ENCODE results near the gene CCNA2. TPM values are rescaled to one million over a fixed set of nuclear protein-coding genes. Genes with fewer than 3 reads are reported as not detected.

CCNA2 gene
- total and polyA plus RNA-seq, 2 donors from 2014 or later: 0.71 to 1.4 TPM

GRCh38 chr4:121792966-121793365, 30.7 kb downstream of the CCNA2 start:
- no peak overlapping the region for H3K4me3 ChIP-seq (ENCODE audit: low read length in 3 of 3)
- FAIRE-seq (no peak), DNase-seq (no peak)
- H3K9me3 ChIP-seq (ENCODE audit: control insufficient read depth in 2 of 3, insufficient read depth in 1 of 3, low read length in 3 of 3): no peaks in the 10 kb centered on the region
- no peaks in the 10 kb centered on the region for H3K4me1 ChIP-seq (ENCODE audit: control insufficient read depth in 2 of 3, insufficient read depth in 2 of 3, low read depth in 1 of 3, low read length in 3 of 3)
- no peak for TF ChIP-seq CTCF (IDR thresholded peaks at IDR 0.05; ENCODE audit: borderline replicate concordance, extremely low read depth, insufficient read depth)
- H3K27me3 ChIP-seq (ENCODE audit: control insufficient read depth, insufficient read depth, low read length): no peaks in the 10 kb centered on the region
- H3K27ac ChIP-seq (ENCODE audit: low read depth in 2 of 2, low read length in 2 of 2): no peak overlapping the region
- H3K9ac ChIP-seq (ENCODE audit: low read length in 3 of 3): no peak overlapping the region
- no peaks in the 10 kb centered on the region for H3K36me3 ChIP-seq (ENCODE audit: control insufficient read depth in 2 of 3, insufficient read depth in 3 of 3, low read length in 3 of 3)
- intact Hi-C loops (cut with DNase I): no loop called here

GRCh38 chr4:121791481-121791880, 32.2 kb downstream of the CCNA2 start:
- Histone ChIP-seq H3K27ac (ENCODE audit: low read depth in 2 of 2, low read length in 2 of 2) (no peak overlapping the region), H3K9ac (ENCODE audit: low read length in 3 of 3) (no peak overlapping the region), H3K4me3 (ENCODE audit: low read length in 3 of 3) (no peak overlapping the region), H3K9me3 (ENCODE audit: control insufficient read depth in 2 of 3, insufficient read depth in 1 of 3, low read length in 3 of 3) (no peaks in the 10 kb centered on the region), H3K4me1 (ENCODE audit: control insufficient read depth in 2 of 3, insufficient read depth in 2 of 3, low read depth in 1 of 3, low read length in 3 of 3) (no peaks in the 10 kb centered on the region), H3K36me3 (ENCODE audit: control insufficient read depth in 2 of 3, insufficient read depth in 3 of 3, low read length in 3 of 3) (no peaks in the 10 kb centered on the region), H3K27me3 (ENCODE audit: control insufficient read depth, insufficient read depth, low read length) (no peaks in the 10 kb centered on the region)
- intact Hi-C loops (cut with DNase I): no loop called here
- TF ChIP-seq CTCF (IDR thresholded peaks at IDR 0.05; ENCODE audit: borderline replicate concordance, extremely low read depth, insufficient read depth): no peak
- DNase-seq: no peak
- no peak for FAIRE-seq

GRCh38 chr4:121790976-121791375, 32.7 kb downstream of the CCNA2 start:
- no peaks in the 10 kb centered on the region for H3K4me1 ChIP-seq (ENCODE audit: control insufficient read depth in 2 of 3, insufficient read depth in 2 of 3, low read depth in 1 of 3, low read length in 3 of 3)
- H3K9ac ChIP-seq (ENCODE audit: low read length in 3 of 3): no peak overlapping the region
- no peak overlapping the region for H3K27ac ChIP-seq (ENCODE audit: low read depth in 2 of 2, low read length in 2 of 2)
- H3K27me3 ChIP-seq (ENCODE audit: control insufficient read depth, insufficient read depth, low read length): no peaks in the 10 kb centered on the region
- DNase-seq: no peak
- no peak overlapping the region for H3K4me3 ChIP-seq (ENCODE audit: low read length in 3 of 3)
- H3K36me3 ChIP-seq (ENCODE audit: control insufficient read depth in 2 of 3, insufficient read depth in 3 of 3, low read length in 3 of 3): no peaks in the 10 kb centered on the region
- TF ChIP-seq CTCF (IDR thresholded peaks at IDR 0.05; ENCODE audit: borderline replicate concordance, extremely low read depth, insufficient read depth): no peak
- intact Hi-C loops (cut with DNase I): no loop called here
- no peaks in the 10 kb centered on the region for H3K9me3 ChIP-seq (ENCODE audit: control insufficient read depth in 2 of 3, insufficient read depth in 1 of 3, low read length in 3 of 3)
- FAIRE-seq: no peak
